HPDE6-E6E7 (cell line): ENCODE results near the gene PAPOLG.
A peak's percentile ranks its signal among the peaks of the same experiment; 100 is the strongest.

Experiments used
- DNase-seq: peaks from one replicate; pipeline ENCODE4 v3.0.0; 2011; ENCODE audit warnings: missing footprints; ENCODE audit errors: extremely low spot score

Gene PAPOLG

GRCh38 chr2:60756097-60757087, at the start of gene PAPOLG:
Gene PAPOLG (plus strand): TSS chr2:60756268. CDS start chr2:60756479, 211 bp downstream.
- DNase-seq: peak; percentile 92

GRCh38 chr2:60707750-60708371, 48.2 kb upstream of the PAPOLG start:
- peak; percentile 21 for DNase-seq

GRCh38 chr2:60708630-60709320, 47.3 kb upstream of the PAPOLG start:
- DNase-seq: no peak

GRCh38 chr2:60710707-60711106, 45.4 kb upstream of the PAPOLG start:
- no peak for DNase-seq

GRCh38 chr2:60715561-60715960, 40.5 kb upstream of the PAPOLG start:
- no peak for DNase-seq

GRCh38 chr2:60717691-60718090, 38.4 kb upstream of the PAPOLG start:
- peak; percentile 75 for DNase-seq

GRCh38 chr2:60719331-60719730, 36.7 kb upstream of the PAPOLG start:
- DNase-seq: peak; percentile 72

- no peak for DNase-seq
These were observed 30.6 kb upstream of the PAPOLG start for GRCh38 chr2:60725466-60725865.

GRCh38 chr2:60728855-60729254, 27.2 kb upstream of the PAPOLG start:
- no peak for DNase-seq

GRCh38 chr2:60735496-60736250, 20.4 kb upstream of the PAPOLG start:
- peak; percentile 15 for DNase-seq

- DNase-seq: no peak
These were observed 17.4 kb upstream of the PAPOLG start for GRCh38 chr2:60738679-60739078.

GRCh38 chr2:60739156-60739555, 16.9 kb upstream of the PAPOLG start:
- DNase-seq: no peak

- no peak for DNase-seq
These were observed 14.5 kb upstream of the PAPOLG start for GRCh38 chr2:60741576-60741975.

GRCh38 chr2:60742419-60742818, 13.6 kb upstream of the PAPOLG start:
- DNase-seq: no peak

GRCh38 chr2:60745330-60745729, 10.7 kb upstream of the PAPOLG start:
- no peak for DNase-seq

- DNase-seq: no peak
These were observed 10.3 kb upstream of the PAPOLG start for GRCh38 chr2:60745761-60746160.

GRCh38 chr2:60746318-60746717, 9.8 kb upstream of the PAPOLG start:
- no peak for DNase-seq

- no peak for DNase-seq
These were observed 3.6 kb downstream of the PAPOLG start for GRCh38 chr2:60759654-60760053.

GRCh38 chr2:60764736-60765534, 8.9 kb downstream of the PAPOLG start:
- DNase-seq: no peak

GRCh38 chr2:60766283-60766682, 10.2 kb downstream of the PAPOLG start:
- no peak for DNase-seq

- DNase-seq: no peak
These were observed 15.4 kb downstream of the PAPOLG start for GRCh38 chr2:60771508-60771907.
